ENCODE results near the gene GLCCI1.

The GLCCI1 gene

DNA sequence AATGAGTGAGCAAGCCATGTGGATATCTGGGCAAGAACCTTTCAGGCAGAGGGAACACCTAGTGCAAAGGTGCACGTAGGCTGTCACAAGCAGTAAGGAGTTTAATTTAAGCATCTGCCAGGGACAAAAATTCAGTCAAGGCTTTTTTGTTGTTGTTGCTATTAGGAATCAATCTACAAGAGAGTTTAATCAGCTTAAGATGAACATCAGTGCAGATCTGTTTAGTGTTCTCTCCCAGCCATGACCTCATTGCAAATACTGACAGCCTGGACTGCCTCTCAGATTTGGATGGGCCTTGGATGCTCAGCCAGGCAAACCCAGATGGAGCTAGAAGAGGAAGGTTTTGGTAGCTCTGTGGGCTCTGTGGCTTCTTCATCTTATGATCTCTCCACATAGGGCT is 3.3 kb upstream of the GLCCI1 start:
- TF ChIP-seq CTCF (IDR thresholded peaks at IDR 0.05; ENCODE audit: low read depth, low read length) (no peak), EZH2phosphoT487 (IDR thresholded peaks at IDR 0.05; ENCODE audit: low read depth) (no peak)
- H3K27ac ChIP-seq (ENCODE audit: low read length): no peak overlapping the region
- no peaks in the 10 kb centered on the region for H4K20me1 ChIP-seq (ENCODE audit: insufficient read depth, low read length)
- H3K79me2 ChIP-seq (ENCODE audit: low read length): no peaks in the 10 kb centered on the region
- H3K4me1 ChIP-seq (ENCODE audit: low read length): peaks cover 53% of the 10 kb centered on the region
- no peak overlapping the region for H2AFZ ChIP-seq (ENCODE audit: low read depth, low read length)
- H3K9ac ChIP-seq (ENCODE audit: low read length): no peak overlapping the region
- H3K9me3 ChIP-seq (ENCODE audit: insufficient read depth, low read length): no peaks in the 10 kb centered on the region
- no peak overlapping the region for H3K4me3 ChIP-seq (ENCODE audit: low read length)
- no peaks in the 10 kb centered on the region for H3K36me3 ChIP-seq (replicated peaks; ENCODE audit: low read depth, low read length)
- no peak overlapping the region for H3K4me2 ChIP-seq (ENCODE audit: low read length)
- H3K27me3 ChIP-seq (ENCODE audit: low read depth, low read length): 0 out of 2 replicates have a peak, but pooled peaks cover under 1% of the 10 kb centered on the region

DNA sequence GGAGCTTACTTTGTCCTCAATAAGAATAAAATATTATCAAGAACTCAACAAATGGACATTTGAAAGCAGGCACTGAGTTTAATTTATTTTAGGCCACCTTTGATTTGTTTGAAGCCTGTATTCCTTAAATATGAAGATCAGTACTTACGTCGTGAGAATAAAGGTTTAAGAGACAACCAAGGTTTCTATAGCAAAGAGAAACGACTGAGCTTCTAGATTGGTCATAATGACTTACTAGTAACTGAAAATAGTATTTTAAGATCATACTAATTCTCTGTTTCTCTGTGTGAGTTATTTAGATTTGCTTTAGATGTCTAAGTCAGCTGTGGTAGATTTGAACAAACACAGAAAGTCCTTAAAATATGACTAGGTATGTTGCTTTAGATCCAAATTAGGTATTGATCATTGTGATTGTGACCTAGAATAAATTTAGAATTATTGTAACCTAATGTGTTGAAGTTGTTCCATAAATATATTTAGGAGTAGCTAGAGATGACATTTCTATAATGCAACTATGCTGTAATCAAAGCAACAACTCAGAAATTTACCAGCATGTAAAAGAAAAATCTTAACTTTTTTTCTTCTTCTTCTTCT is 2.4 kb upstream of the GLCCI1 start:
- Histone ChIP-seq H3K4me3 (ENCODE audit: low read length) (no peak overlapping the region), H3K36me3 (replicated peaks; ENCODE audit: low read depth, low read length) (no peaks in the 10 kb centered on the region)
- TF ChIP-seq EZH2phosphoT487 (IDR thresholded peaks at IDR 0.05; ENCODE audit: low read depth) (no peak), CTCF (IDR thresholded peaks at IDR 0.05; ENCODE audit: low read depth, low read length) (no peak)

GRCh38 chr7:7967886-7968543 is 581 bp upstream of the GLCCI1 start:
- Histone ChIP-seq H3K9me3 (ENCODE audit: insufficient read depth, low read length) (no peaks in the 10 kb centered on the region), H3K4me3 (ENCODE audit: low read length) (peak overlapping the region; percentile 95), H3K4me2 (ENCODE audit: low read length) (peak overlapping the region; percentile 92), H3K9ac (ENCODE audit: low read length) (peak overlapping the region; percentile 51), H3K36me3 (replicated peaks; ENCODE audit: low read depth, low read length) (no peaks in the 10 kb centered on the region), H3K4me1 (ENCODE audit: low read length) (peaks cover 62% of the 10 kb centered on the region), H2AFZ (ENCODE audit: low read depth, low read length) (peak overlapping the region; percentile 78), H3K27me3 (ENCODE audit: low read depth, low read length) (peaks cover 12% of the 10 kb centered on the region; the same call in 1 of the 2 replicates), H4K20me1 (ENCODE audit: insufficient read depth, low read length) (no peaks in the 10 kb centered on the region; the same call in 1 of the 2 replicates), H3K79me2 (ENCODE audit: low read length) (peaks cover 16% of the 10 kb centered on the region; the same call in 1 of the 2 replicates), H3K27ac (ENCODE audit: low read length) (no peak overlapping the region)
- TF ChIP-seq CTCF (IDR thresholded peaks at IDR 0.05; ENCODE audit: low read depth, low read length): no peak
- TF ChIP-seq EZH2phosphoT487 (IDR thresholded peaks at IDR 0.05; ENCODE audit: low read depth): no peak

More for the DNA sequence above, 2.4 kb upstream of the GLCCI1 start:
- peaks cover 52% of the 10 kb centered on the region for H3K4me1 ChIP-seq (ENCODE audit: low read length)
- H3K27ac ChIP-seq (ENCODE audit: low read length): peak overlapping the region; percentile 12; the same call in 1 of the 2 replicates
- H3K27me3 ChIP-seq (ENCODE audit: low read depth, low read length): 0 out of 2 replicates have a peak, but pooled peaks cover 5% of the 10 kb centered on the region
- no peaks in the 10 kb centered on the region; the same call in 1 of the 2 replicates for H4K20me1 ChIP-seq (ENCODE audit: insufficient read depth, low read length)
- peak overlapping the region; percentile 33 for H3K4me2 ChIP-seq (ENCODE audit: low read length)
- no peak overlapping the region for H3K9ac ChIP-seq (ENCODE audit: low read length)
- peaks cover 5% of the 10 kb centered on the region; the same call in 1 of the 2 replicates for H3K79me2 ChIP-seq (ENCODE audit: low read length)
- H2AFZ ChIP-seq (ENCODE audit: low read depth, low read length): no peak overlapping the region
- H3K9me3 ChIP-seq (ENCODE audit: insufficient read depth, low read length): no peaks in the 10 kb centered on the region
